Measurements from ENCODE around the gene FRMD5.

- TF ChIP-seq CTCF (optimal IDR thresholded peaks at IDR 0.05 in 1 of 3, IDR thresholded peaks at IDR 0.05 in 1 of 3, conservative IDR thresholded peaks at IDR 0.05 in 1 of 3; ENCODE audit: extremely low read depth in 1 of 3, insufficient read depth in 2 of 3, low read length in 3 of 3) (no peak), EZH2 (IDR thresholded peaks at IDR 0.05; ENCODE audit: low read length) (no peak)
These were observed 263.2 kb downstream of the FRMD5 start for GRCh38 chr15:43931790-43932435.

Measured in keratinocyte (primary cell).